NCI-H1694 (cell line): ENCODE measurements around the gene ARHGAP28.

Experiments
- DNase-seq: peaks from one replicate; lab custom pipeline; 2025; lab: John Stamatoyannopoulos, UW

Gene ARHGAP28

GRCh38 chr18:6961331-6961730 lies 231.8 kb downstream of the ARHGAP28 start:
- DNase-seq: no peak

GRCh38 chr18:6962571-6963451 lies 233.3 kb downstream of the ARHGAP28 start:
- no peak for DNase-seq

GRCh38 chr18:6963452-6964097 lies 234.1 kb downstream of the ARHGAP28 start:
- no peak for DNase-seq
